NB4 (cell line): ENCODE data around the gene ACAD11.

Experiments
- CTCF ChIP-seq: IDR thresholded peaks from one replicate; pipeline ENCODE4 v1.5.1; 2012; ENCODE audit warnings: low read depth, low read length
- POLR2A ChIP-seq: IDR thresholded peaks from 2 replicates; pipeline ENCODE4 v1.6.1; 2011; ENCODE audit warnings: mild to moderate bottlenecking; ENCODE audit not compliant: insufficient read length; ENCODE audit errors: extremely low read depth

- TF ChIP-seq CTCF (no peak), POLR2A (no peak)
Measured at GRCh38 chr3:132596326-132596725, 63.3 kb downstream of the ACAD11 start.
